22Rv1 (cell line): ENCODE data around the gene SARNP.

Experiments used
- ZFX ChIP-seq: fragments of 450-650 bp; IDR thresholded peaks from 2 replicates; pipeline ENCODE4 v1.6.1; 2017; ENCODE audit warnings: antibody characterized with exemption, borderline replicate concordance
- TF ChIP-seq, protein P1 (sequence below): fragments of 450-650 bp; IDR thresholded peaks from 2 replicates; pipeline ENCODE4 v1.5.1; 2017; ENCODE audit warnings: mild to moderate bottlenecking

DNA sequence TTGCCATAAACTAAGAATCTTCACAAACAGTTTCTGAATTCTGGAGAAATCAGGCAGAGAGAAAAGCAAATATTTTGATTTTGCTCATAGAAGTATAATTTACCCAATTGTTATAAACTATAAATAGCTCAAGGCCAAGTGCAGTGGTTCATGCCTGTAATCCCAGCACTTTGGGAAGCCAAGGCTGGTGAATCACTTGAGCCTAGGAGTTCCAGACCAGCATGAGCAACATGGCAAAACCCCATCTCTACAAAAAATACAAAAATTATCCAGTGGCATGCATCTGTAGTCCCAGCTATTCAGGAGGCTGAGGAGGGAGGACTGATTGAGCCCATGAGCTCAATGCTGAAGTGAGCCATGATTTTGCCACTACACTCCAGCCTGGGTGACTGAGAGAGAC lies 44.8 kb upstream of the SARNP start:
- TF ChIP-seq, protein P1, sequence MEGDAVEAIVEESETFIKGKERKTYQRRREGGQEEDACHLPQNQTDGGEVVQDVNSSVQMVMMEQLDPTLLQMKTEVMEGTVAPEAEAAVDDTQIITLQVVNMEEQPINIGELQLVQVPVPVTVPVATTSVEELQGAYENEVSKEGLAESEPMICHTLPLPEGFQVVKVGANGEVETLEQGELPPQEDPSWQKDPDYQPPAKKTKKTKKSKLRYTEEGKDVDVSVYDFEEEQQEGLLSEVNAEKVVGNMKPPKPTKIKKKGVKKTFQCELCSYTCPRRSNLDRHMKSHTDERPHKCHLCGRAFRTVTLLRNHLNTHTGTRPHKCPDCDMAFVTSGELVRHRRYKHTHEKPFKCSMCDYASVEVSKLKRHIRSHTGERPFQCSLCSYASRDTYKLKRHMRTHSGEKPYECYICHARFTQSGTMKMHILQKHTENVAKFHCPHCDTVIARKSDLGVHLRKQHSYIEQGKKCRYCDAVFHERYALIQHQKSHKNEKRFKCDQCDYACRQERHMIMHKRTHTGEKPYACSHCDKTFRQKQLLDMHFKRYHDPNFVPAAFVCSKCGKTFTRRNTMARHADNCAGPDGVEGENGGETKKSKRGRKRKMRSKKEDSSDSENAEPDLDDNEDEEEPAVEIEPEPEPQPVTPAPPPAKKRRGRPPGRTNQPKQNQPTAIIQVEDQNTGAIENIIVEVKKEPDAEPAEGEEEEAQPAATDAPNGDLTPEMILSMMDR, result no peak
- TF ChIP-seq ZFX, result no peak
